ENCODE data around the gene PCDH9.
"Not testable (repeated sequence)": the region's sequence is repeated elsewhere in the genome, so short reads cannot be mapped to it uniquely, and the experiment has no call there.

Gene PCDH9

DNA sequence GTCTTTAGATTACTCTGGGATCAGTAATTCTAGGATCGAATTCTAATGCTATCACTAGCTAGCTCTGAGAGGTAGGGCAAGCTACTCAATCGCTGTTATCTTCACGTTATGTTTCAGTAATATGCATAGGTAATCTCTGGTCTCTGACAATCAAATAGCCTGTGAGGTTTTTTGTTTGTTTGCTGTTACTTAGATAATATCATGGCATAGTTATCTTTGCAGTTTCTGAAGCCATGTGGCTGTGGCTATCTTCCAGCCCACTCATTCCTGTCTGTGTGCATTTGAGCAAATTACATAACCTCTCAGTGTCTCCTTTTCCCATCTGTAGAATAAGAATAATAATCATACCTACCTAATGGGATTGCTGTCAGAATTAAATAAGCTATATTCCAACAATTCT is 330.2 kb downstream of the PCDH9 start:
- DNase-seq (ENCODE audit: low read depth in 2 of 2), result no peak

DNA sequence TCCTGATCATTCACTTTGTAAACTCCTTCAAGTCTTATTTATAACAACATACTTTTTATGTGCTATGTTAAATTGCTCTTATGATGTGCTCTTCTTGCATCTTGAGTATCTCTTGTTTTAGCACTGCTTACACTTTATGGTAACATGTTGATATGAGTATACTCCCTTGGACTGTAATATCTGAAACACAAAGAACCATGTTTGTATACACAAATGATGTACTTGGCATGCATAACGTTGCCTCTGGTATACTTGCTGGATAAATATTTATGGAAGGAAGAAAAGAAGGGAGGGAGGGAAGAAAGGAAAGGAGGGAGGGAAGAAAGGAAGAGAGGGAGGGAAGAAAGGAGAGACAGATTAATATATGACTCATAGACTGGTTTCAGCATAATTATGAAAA is 333.2 kb downstream of the PCDH9 start:
- no peak for DNase-seq (ENCODE audit: low read depth in 2 of 2)

- DNase-seq (ENCODE audit: low read depth in 2 of 2), result no peak
Measured at GRCh38 chr13:66895780-66896179, 334.4 kb downstream of the PCDH9 start.

- DNase-seq (ENCODE audit: low read depth in 2 of 2), result no peak
Measured at GRCh38 chr13:66895320-66895719, 334.8 kb downstream of the PCDH9 start.

DNA sequence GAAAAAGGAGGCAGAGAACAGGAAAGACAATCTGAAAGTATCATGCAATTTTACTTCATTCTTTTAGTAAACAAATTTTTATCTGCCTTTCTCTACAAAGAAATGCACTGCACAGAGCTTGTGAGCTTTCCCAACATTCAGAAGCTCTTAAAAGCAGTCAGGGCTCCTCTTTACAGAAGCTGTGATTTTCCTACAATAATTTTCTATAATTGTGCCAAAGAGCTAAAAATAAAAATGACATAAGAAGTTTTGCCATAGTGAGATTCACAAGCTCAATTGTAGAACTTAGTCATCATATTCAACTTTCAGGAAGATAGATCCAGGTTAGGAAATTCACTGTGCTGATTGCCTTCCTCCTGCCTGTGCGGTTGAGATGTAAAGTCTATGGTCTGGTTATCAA is 341.4 kb downstream of the PCDH9 start:
- no peak for DNase-seq (ENCODE audit: low read depth in 2 of 2)

DNA sequence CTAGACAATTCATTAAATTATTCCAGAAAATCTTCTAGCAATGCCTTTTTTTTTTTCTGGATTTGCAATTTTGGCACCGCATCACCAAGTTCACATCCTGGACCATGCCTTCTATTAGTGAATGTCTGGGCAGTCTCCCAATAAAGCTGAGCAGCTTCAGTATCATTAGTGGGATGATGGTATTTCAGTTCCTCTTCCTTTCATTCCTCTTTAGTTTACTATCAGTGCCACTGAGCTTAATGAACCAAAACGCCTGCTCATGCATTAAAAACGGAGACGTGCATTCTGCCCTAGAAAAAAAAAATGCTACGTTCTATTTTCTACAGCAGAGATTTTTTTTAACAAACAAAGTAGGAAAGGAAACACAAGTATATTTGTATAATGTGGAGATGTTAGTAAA is 343.0 kb downstream of the PCDH9 start:
- no peak for DNase-seq (ENCODE audit: low read depth in 2 of 2)

DNA sequence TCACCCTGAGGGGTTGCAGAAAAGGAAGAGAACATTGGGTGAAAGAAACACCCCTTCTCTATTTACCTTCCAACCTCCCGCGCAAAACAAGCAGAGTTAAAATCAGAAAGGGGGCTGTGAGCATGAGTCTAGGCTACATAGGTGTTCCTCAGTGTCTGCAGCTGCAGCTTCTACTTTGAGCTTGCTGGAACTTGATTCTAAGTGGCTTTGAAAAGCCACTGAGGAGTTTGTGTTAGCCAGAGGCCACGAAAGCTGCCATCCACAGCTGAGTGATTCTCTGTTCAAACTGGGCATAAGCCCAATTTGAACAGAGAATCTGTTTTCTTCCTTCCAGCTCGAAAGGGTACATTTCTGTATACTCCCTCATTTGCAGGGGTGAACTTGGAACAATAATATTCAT is 343.9 kb downstream of the PCDH9 start:
- DNase-seq (ENCODE audit: low read depth in 2 of 2), result no peak

GRCh38 chr13:66881170-66881569 is 349.0 kb downstream of the PCDH9 start:
- DNase-seq (ENCODE audit: low read depth in 2 of 2), result not testable (repeated sequence)

DNA sequence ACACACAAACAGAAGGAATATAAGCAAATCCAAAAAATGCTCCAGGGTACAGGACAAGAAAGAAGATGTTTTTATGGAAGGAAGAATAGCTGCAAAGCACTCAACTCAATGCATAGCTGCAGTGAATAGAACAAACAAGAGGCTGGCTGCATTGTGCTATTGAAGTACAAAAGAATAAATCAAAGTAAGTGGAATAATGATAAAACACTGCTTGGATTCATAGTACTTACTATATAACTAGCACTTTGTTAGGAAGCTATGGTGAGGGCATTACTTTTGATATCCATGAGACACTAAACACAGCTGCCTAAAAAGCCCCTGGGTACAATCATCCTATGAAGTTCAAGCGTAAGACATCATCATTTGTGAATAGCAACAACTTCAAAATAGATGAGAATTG is 350.1 kb downstream of the PCDH9 start:
- no peak for DNase-seq (ENCODE audit: low read depth in 2 of 2)

DNA sequence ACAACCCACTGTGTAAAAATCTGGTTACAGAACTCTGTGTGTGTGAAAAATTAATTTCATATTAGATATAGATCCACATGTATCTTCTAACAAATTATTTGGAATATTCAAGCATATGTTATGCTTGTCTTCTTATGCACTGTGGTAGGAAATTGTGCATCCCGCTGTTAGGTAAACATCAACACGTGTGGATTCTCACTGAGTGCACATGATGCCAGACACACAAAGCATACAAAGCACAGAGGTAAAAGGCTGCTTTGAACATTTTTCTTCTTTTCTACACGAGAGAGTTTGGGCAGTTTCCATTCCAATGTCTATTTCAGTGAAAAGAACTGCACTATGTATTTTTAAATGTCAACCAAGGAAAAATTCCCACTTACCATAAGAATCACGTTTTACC is 354.9 kb downstream of the PCDH9 start:
- DNase-seq (ENCODE audit: low read depth in 2 of 2), result no peak

DNA sequence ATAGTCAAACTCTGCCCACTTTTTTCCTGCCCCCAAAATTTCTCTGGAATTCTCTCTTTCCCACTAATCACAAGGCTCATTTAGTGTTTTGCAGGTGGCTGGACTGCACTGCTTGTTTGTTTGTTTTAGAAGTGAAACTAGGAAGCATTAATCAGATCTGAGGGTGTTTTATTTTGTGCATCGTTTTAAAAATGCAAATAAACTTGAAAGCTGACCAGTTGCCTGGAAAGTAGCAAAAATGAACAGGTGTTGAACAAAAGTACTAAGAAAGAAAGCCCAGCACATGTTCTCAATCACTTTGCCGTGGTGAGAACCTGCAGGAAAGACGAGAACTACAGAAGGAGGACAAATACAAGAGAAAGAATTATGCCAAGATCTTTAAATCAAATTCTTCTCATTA is 365.5 kb downstream of the PCDH9 start:
- DNase-seq (ENCODE audit: low read depth in 2 of 2), result no peak

- no peak for DNase-seq (ENCODE audit: low read depth in 2 of 2)
Measured at GRCh38 chr13:66860878-66861417, 369.2 kb downstream of the PCDH9 start.

DNA sequence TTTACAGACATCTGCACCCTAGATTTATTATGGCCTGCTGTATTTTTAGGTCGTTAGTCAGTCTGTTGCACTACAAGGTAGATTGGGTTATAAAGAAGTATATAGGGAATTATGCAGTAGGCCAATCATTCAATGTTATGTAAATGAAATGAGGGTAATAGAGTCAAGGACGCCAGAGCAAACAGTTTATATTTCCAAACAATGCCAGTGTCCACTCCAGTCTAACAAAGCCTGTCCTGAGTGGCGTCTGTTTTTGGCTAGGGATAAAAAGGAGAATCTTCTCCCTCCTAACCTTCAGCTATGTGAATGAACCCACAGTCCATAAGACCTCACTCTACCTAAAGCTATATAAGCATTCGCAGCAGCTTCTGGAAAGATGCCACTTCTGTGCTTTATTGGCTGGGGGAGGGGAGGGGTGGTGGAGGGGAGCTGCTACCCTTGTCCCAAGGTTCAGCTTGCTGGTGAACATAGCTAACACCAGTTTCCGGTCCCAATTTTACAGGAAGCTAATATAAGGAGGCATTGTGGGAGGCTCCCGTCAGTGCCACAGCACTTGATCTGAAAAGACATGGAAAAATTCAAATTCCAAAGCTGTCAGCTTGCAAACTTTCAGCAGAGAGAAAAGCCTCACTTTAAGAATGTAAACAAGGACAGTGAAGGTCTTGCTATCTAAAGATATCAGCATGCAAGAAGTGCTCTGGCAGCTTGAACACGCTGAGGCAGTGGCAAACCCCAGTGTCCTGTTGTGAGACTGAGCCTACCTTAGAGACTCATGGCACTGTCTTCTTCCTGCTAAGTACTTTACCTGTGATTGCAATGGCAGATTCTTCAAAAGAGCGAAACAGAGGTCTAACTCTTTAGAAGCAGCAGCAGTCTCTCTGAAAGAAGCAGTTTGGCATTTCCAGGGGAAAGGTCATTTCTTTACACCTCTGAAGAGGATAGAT is 369.9 kb downstream of the PCDH9 start:
- DNase-seq (ENCODE audit: low read depth in 2 of 2), result no peak

- DNase-seq (ENCODE audit: low read depth in 2 of 2), result no peak
Measured at GRCh38 chr13:66859078-66859477, 371.1 kb downstream of the PCDH9 start.

DNA sequence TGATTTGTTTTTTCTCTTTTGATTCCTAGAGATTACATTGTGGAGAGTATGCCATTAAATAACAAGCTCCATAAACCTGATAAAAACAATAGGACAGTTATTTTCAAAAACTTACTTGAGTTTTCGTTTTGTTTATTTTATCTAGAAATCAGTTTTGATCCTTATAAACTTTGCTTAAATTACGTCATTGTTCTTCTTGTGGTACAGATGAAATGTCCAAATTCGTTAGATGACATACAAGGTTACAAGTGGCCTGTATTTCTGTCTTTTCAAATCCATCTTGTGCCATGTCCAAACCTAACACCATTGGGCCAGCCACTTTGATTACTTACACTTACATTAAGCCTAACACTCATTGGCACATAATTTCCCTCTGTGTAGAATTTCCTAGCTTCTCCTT is 372.0 kb downstream of the PCDH9 start:
- DNase-seq (ENCODE audit: low read depth in 2 of 2), result no peak

DNA sequence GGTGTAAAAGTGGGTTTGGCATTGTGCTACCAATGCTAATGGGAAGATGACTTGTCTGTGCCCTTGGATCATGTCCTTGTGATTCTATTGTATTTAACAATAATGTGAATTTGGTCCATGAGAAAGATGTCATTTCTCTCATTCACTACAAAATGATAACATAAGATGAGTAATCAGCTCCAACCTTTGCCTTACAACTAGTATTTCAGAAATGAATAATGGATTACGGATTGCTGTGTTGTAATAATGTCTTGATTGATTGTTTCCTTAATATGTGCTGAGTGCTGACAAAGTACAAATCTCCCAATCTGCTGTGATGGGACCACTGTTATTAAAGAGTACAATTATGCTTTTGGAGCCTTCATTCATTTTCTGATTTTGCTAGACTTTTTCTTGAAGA is 375.0 kb downstream of the PCDH9 start:
- no peak for DNase-seq (ENCODE audit: low read depth in 2 of 2)

GRCh38 chr13:66853564-66853963 is 376.6 kb downstream of the PCDH9 start:
- DNase-seq (ENCODE audit: low read depth in 2 of 2), result no peak

DNA sequence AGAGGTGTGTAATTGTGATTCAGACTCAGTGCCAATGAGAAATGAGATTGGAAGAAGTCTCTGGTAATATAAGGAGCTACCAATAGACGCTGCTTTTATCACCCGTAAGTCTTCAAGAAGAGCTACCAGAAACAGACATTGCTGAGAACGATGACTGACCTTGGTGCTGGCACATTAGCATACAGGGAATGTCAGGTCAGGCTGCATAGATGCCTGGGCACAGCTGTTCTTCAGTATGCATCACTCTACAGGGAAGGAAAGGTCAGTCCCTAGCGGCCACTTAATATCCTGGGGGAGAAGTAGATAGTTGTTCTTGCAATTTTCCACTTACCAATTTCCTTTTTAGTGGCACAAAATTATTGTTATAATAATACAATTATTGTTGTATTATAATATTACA is 380.4 kb downstream of the PCDH9 start:
- no peak for DNase-seq (ENCODE audit: low read depth in 2 of 2)

GRCh38 chr13:66847541-66847940 is 382.6 kb downstream of the PCDH9 start:
- no peak for DNase-seq (ENCODE audit: low read depth in 2 of 2)

DNA sequence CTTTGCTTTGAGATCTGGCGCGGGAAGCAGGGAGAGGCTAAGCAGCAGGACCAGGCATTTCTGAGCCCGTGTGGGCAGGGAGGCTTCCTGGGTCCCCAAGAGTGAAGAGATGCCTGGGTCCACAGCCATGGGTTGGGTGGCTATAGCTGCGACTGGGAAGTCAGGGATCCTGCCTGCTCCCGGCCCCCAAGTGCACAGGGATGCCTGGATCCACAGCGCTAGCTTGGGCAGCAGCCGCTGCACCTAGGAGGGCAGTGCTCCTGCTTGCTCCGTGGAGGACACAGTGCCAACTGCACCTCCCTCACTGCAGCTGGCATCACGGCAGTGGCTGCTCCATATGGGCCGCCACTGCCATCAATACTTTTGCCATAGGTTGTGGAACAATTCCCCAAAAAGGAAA is 384.7 kb downstream of the PCDH9 start:
- DNase-seq (ENCODE audit: low read depth in 2 of 2), result no peak

GRCh38 chr13:66844933-66845332 is 385.2 kb downstream of the PCDH9 start:
- no peak for DNase-seq (ENCODE audit: low read depth in 2 of 2)

GRCh38 chr13:66842766-66843165 is 387.4 kb downstream of the PCDH9 start:
- no peak for DNase-seq (ENCODE audit: low read depth in 2 of 2)

GRCh38 chr13:66840621-66841020 is 389.5 kb downstream of the PCDH9 start:
- no peak for DNase-seq (ENCODE audit: low read depth in 2 of 2)

- no peak for DNase-seq (ENCODE audit: low read depth in 2 of 2)
Measured at GRCh38 chr13:66837246-66837645, 392.9 kb downstream of the PCDH9 start.
